Lung (tissue), 16 donors: ENCODE data around the gene MAP3K7. TPM values are rescaled to one million over a fixed set of nuclear protein-coding genes. Genes with fewer than 3 reads are reported as not detected.

Experiments used
- ATAC-seq: fragments of 200-7000 bp; cut with Tn5 transposase; one replicate; pipeline ENCODE4 v1.9.1; 2020; ENCODE audit warnings: moderate number of reproducible peaks; ENCODE audit not compliant: insufficient read depth, low FRiP score
- DNase-seq, 3 donors: peaks; one replicate each; pipeline ENCODE4 v3.0.0-alpha.2; 2013 to 2017
- H3K27ac ChIP-seq, 2 donors: one replicate each; pipeline ENCODE4 v1.5.1; 2013; ENCODE audit warnings: mild to moderate bottlenecking in 2 of 2, moderate library complexity in 2 of 2, control low read depth in 1 of 2, inconsistent platforms in 1 of 2, low read depth in 1 of 2, low read length in 1 of 2
- H3K27me3 ChIP-seq, 3 donors: one replicate each; pipeline ENCODE4 v1.5.1; 2013; ENCODE audit warnings: low read length in 2 of 3; ENCODE audit not compliant: control insufficient read depth in 3 of 3, insufficient read depth in 3 of 3
- H3K36me3 ChIP-seq, 4 donors: one replicate each; pipeline ENCODE4 v1.5.1; 2013; ENCODE audit warnings: low read length in 4 of 4, mild to moderate bottlenecking in 1 of 4, moderate library complexity in 1 of 4; ENCODE audit not compliant: control insufficient read depth in 4 of 4, insufficient read depth in 4 of 4
- H3K4me1 ChIP-seq, 5 donors: one replicate each; pipeline ENCODE4 v1.5.1; 2013; ENCODE audit warnings: low read length in 5 of 5, mild to moderate bottlenecking in 2 of 5, moderate library complexity in 1 of 5; ENCODE audit not compliant: control insufficient read depth in 5 of 5, insufficient read depth in 5 of 5
- H3K4me3 ChIP-seq: one replicate; pipeline ENCODE4 v1.5.1; 2013; ENCODE audit warnings: mild to moderate bottlenecking, control low read depth, moderate library complexity
- H3K9ac ChIP-seq, 2 donors: one replicate each; pipeline ENCODE4 v1.5.1; 2013; ENCODE audit warnings: low read length in 2 of 2, control low read depth in 1 of 2; ENCODE audit not compliant: insufficient read depth in 1 of 2
- H3K9me3 ChIP-seq, 4 donors: one replicate each; pipeline ENCODE4 v1.5.1; 2013; ENCODE audit warnings: low read length in 3 of 4, mild to moderate bottlenecking in 1 of 4, moderate library complexity in 1 of 4; ENCODE audit not compliant: control insufficient read depth in 4 of 4, insufficient read depth in 3 of 4
- CTCF ChIP-seq: IDR thresholded peaks from 2 replicates; pipeline ENCODE4 v1.5.1; 2012; ENCODE audit warnings: mild to moderate bottlenecking; ENCODE audit errors: control extremely low read depth, extremely low read depth
- WGBS, 2 donors: extraction: QIAGEN DNeasy Blood & Tissue Kit; methylation state at CpG; one replicate each; pipeline ENCODE4 v1.1.7; 2013; 5-methylcytosine and 5-hydroxymethylcytosine counted together
- long read RNA-seq, 5 donors: transcript quantifications; one replicate each; lab custom pipeline, GENCODE V29; 2026
- polyA plus RNA-seq, 2 donors: library from polyadenylated mRNA; stranded (reverse); fragments of 200-250 nt; gene quantifications; one replicate each; pipeline ENCODE4 v1.2.1, GENCODE V29; 2013
- total RNA-seq, 2 donors: library from RNA; depleted of rRNA in 1 of 2; stranded (reverse); fragments of >200 nt in 1 of 2; gene quantifications; one replicate each; pipeline ENCODE4 v1.2.1, GENCODE V29; 2014 to 2021
- donor health status: control.
- donor health status: control.
- donor health status: Bipolar disorder and iron deficiency.
- donor health status: healthy.
- donor health status: DM: yes; HTN: yes; CAD: no.

Gene MAP3K7
- total RNA-seq = 10 to 100 TPM; 18.1 to 45.8 TPM
- 10 to 100 TPM; 10.5 to 13.4 TPM for polyA plus RNA-seq
- long read RNA-seq, donor 1, full-length matches to known transcripts = 8 of 8 reads
- long read RNA-seq, donor 1, partial matches to known transcripts = 0 of 8 reads
- long read RNA-seq, donor 1, other reads (novel, unspliced or antisense) = 0 of 8 reads
- long read RNA-seq, donor 2, full-length matches to known transcripts = 5 of 5 reads
- long read RNA-seq, donor 2, partial matches to known transcripts = 0 of 5 reads
- long read RNA-seq, donor 2, other reads (novel, unspliced or antisense) = 0 of 5 reads
- long read RNA-seq, donor 3, full-length matches to known transcripts = 4 of 14 reads
- long read RNA-seq, donor 3, partial matches to known transcripts = 10 of 14 reads
- long read RNA-seq, donor 3, other reads (novel, unspliced or antisense) = 0 of 14 reads
- long read RNA-seq, donor 4, partial matches to known transcripts = 0 of 2 reads
- long read RNA-seq, donor 4, other reads (novel, unspliced or antisense) = 0 of 2 reads
- long read RNA-seq, donor 5, full-length matches to known transcripts = 14 of 19 reads
- long read RNA-seq, donor 5, partial matches to known transcripts = 5 of 19 reads
- long read RNA-seq, donor 5, other reads (novel, unspliced or antisense) = 0 of 19 reads

GRCh38 chr6:90586836-90587638, at the start of gene MAP3K7:
Gene MAP3K7 (minus strand): TSS chr6:90587072. CDS start chr6:90586883, 189 bp downstream.
- H3K9me3 ChIP-seq = no peaks in the 10 kb centered on the region
- H3K27ac ChIP-seq = peak within 1 kb of the TSS; percentile 88 to 97
- no peaks in the 10 kb centered on the region for H3K27me3 ChIP-seq
- peak within 1 kb of the TSS; percentile 99 for H3K4me3 ChIP-seq
- peak within 1 kb of the TSS; percentile 62 to 63 for H3K9ac ChIP-seq
- H3K4me1 ChIP-seq = peaks cover 0 to 19% (median 2%) of the 10 kb centered on the region in 5 donors
- TF ChIP-seq CTCF = no peak
- DNase-seq (peak; percentile 97 to 99 (median 99)), ATAC-seq (peak; percentile 95)
- 0% methylated on average over 58 of the region's 58 CpGs for WGBS, 2 donors
- H3K36me3 ChIP-seq = peaks cover 0 to 5% (median 0%) of the 10 kb centered on the region in 4 donors

GRCh38 chr6:90631046-90631445, 44.2 kb upstream of the MAP3K7 start:
- TF ChIP-seq CTCF = no peak
- ATAC-seq (no peak), DNase-seq (peak in 1 of 3 donors; percentile 22)
- no peaks in the 10 kb centered on the region for H3K27me3 ChIP-seq
- no peaks in the 10 kb centered on the region for H3K36me3 ChIP-seq
- no peak overlapping the region for H3K4me3 ChIP-seq
- no peak overlapping the region for H3K27ac ChIP-seq
- H3K4me1 ChIP-seq = no peaks in the 10 kb centered on the region
- no peaks in the 10 kb centered on the region for H3K9me3 ChIP-seq
- 13 to 19% methylated on average over 1 of the region's 1 CpG for WGBS, 2 donors
- H3K9ac ChIP-seq = no peak overlapping the region

GRCh38 chr6:90621581-90621980, 34.7 kb upstream of the MAP3K7 start:
- no peak overlapping the region for H3K9ac ChIP-seq
- H3K9me3 ChIP-seq = peaks cover 0 to 5% (median 0%) of the 10 kb centered on the region in 4 donors
- no peak overlapping the region for H3K4me3 ChIP-seq
- DNase-seq = no peak
- TF ChIP-seq CTCF = no peak
- H3K27me3 ChIP-seq = peaks cover 0 to 9% (median 0%) of the 10 kb centered on the region in 3 donors
- WGBS, 2 donors = 95 to 99% methylated on average over 2 of the region's 2 CpGs
- no peak for ATAC-seq
- H3K4me1 ChIP-seq = no peaks in the 10 kb centered on the region
- H3K27ac ChIP-seq = no peak overlapping the region
- no peaks in the 10 kb centered on the region for H3K36me3 ChIP-seq
